NCI-H69 (cell line): ENCODE measurements around the gene PP2D1.
"Not testable (repeated sequence)": the region's sequence is repeated elsewhere in the genome, so short reads cannot be mapped to it uniquely, and the experiment has no call there.

Experiments
- DNase-seq: peaks from one replicate; lab custom pipeline; 2025; lab: John Stamatoyannopoulos, UW

The PP2D1 gene

GRCh38 chr3:20040548-20041196 lies 28.6 kb upstream of the PP2D1 start:
- peak; percentile 77 for DNase-seq

- DNase-seq: peak; percentile 71
Measured at GRCh38 chr3:20039765-20040547, 27.9 kb upstream of the PP2D1 start, which contains the start of gene KAT2B. TSS of gene KAT2B (plus strand) at chr3:20040446. CDS start at chr3:20040478, 32 bp downstream.

- DNase-seq: no peak
Measured at GRCh38 chr3:20039466-20039764, 27.4 kb upstream of the PP2D1 start.

GRCh38 chr3:20038699-20039465 lies 26.8 kb upstream of the PP2D1 start:
- DNase-seq: no peak

- DNase-seq: no peak
Measured at GRCh38 chr3:20037255-20037996, 25.4 kb upstream of the PP2D1 start.

- DNase-seq: no peak
Measured at GRCh38 chr3:20035019-20035418, 23.0 kb upstream of the PP2D1 start.

- not testable (repeated sequence) for DNase-seq
Measured at GRCh38 chr3:20031939-20032338, 19.9 kb upstream of the PP2D1 start.

- no peak for DNase-seq
Measured at GRCh38 chr3:20028905-20029331, 16.9 kb upstream of the PP2D1 start.

- no peak for DNase-seq
Measured at GRCh38 chr3:20027136-20027535, 15.1 kb upstream of the PP2D1 start.

- no peak for DNase-seq
Measured at GRCh38 chr3:20023623-20024405, 11.8 kb upstream of the PP2D1 start.

- DNase-seq: no peak
Measured at GRCh38 chr3:20022954-20023622, 11.0 kb upstream of the PP2D1 start.

GRCh38 chr3:20016076-20016475 lies 4.0 kb upstream of the PP2D1 start:
- not testable (repeated sequence) for DNase-seq

- no peak for DNase-seq
Measured at GRCh38 chr3:20015525-20015924, 3.5 kb upstream of the PP2D1 start.

GRCh38 chr3:20013396-20013795 lies 1.3 kb upstream of the PP2D1 start:
- no peak for DNase-seq

GRCh38 chr3:20008646-20009045 lies 3.4 kb downstream of the PP2D1 start:
- no peak for DNase-seq

GRCh38 chr3:20007960-20008359 lies 4.1 kb downstream of the PP2D1 start:
- DNase-seq: no peak

- no peak for DNase-seq
Measured at GRCh38 chr3:20001932-20002331, 10.1 kb downstream of the PP2D1 start.

- no peak for DNase-seq
Measured at GRCh38 chr3:19997502-19997901, 14.6 kb downstream of the PP2D1 start.

GRCh38 chr3:19994796-19995195 lies 17.3 kb downstream of the PP2D1 start:
- no peak for DNase-seq

- not testable (repeated sequence) for DNase-seq
Measured at GRCh38 chr3:19988904-19989303, 23.2 kb downstream of the PP2D1 start.

- DNase-seq: no peak
Measured at GRCh38 chr3:19972054-19972453, 40.0 kb downstream of the PP2D1 start.
